ENCODE measurements around the gene ELP6.
"Not testable (repeated sequence)": the region's sequence is repeated elsewhere in the genome, so short reads cannot be mapped to it uniquely, and the experiment has no call there.

ELP6 gene

DNA sequence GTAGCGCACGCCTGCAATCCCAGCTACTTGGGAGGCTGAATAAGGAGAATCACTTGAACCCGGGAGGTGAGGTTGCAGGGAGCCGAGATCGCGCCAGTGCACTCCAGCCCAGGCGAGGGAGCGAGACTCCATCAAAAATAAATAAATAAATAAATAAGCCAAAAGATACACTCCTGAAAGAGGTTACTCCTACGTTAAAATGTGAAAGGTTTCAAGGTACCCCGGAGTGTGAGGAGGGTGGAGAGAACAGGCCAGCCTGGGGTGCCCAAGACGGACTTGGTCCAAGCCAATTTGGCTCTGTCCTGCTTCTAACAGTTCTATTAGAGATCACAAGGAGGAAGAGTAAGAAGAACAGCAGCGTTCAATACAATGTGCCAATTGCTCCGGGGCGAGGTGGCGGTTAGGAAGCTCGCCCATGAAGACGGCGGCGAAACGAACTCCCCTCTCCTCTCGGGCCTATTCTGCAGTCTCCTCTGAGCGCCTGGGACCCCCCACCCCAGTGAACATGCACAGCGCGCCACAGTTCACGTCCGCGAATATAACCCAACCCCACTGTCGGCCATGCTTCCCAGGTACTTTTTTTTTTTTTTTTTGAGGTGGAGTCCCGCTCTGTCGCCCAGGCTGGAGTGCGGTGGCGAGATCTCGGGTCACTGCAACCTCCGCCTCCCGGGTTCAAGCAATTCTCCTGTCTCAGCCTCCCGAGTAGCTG is 942 bp downstream of the ELP6 start:
- DNase-seq (ENCODE audit: low spot score): peak; percentile 12

- not testable (repeated sequence) for DNase-seq (ENCODE audit: low spot score)
Measured at GRCh38 chr3:47505267-47505666, 8.2 kb downstream of the ELP6 start.

DNA sequence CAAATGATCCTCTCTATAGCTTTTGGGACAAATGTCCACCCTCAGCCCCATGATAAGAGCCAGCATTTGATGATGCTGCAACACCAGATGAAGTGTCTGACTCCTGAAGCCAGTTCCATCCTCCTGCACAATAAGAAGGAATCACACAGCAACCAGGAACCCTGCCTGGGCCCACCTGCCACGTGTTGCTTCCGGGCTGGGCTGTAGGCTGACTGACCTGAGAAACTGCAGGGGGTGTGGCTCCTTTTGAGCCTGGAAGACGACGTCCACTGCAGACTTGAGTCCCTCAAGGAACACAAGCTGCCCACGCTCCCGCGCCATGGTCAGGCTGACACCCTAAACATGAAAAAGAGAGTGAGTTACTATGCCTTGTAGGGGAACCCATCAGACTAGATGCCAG is 9.4 kb downstream of the ELP6 start:
- no peak for DNase-seq (ENCODE audit: low spot score)

- no peak for DNase-seq (ENCODE audit: low spot score)
Measured at GRCh38 chr3:47503033-47503432, 10.5 kb downstream of the ELP6 start.

DNA sequence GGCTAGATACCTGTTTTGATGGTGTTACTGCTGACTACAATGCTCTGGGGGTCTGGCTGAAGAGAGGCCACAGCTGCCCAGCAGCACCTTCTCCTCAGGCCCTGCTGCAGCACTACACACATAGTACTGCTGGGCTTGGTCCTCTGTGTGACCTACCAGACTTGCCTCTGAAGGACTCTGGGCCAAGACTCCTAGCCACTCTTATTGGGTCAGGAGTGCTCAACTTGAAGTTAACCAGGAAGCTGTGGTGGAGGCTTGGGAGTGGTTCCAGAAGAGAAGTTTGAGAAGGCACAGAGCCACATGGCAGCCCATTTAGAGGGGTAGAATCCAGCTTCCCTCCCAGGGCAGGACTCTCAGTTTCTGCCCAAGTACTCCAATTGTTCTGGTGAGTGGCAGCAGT is 16.6 kb downstream of the ELP6 start:
- DNase-seq (ENCODE audit: low spot score): no peak

DNA sequence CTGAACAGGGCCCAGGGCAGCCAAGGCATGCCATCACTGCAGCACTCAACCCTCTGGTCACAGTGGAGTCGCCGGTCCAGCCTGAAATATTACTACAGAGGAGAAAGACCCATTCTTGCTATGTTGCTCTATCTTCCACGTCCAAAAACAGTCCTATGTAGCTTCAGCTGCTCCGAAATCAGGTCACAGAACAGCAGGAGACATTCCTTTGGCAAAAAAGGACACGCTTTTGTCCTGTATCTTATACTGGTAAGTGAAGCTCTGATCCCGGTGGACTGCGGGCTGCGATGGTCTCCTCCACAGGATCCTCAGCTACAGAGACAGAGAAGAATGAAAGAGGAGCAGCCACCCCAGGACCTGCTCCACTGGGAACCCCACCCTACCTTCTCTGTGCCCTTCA is 17.6 kb downstream of the ELP6 start:
- DNase-seq (ENCODE audit: low spot score): no peak

DNA sequence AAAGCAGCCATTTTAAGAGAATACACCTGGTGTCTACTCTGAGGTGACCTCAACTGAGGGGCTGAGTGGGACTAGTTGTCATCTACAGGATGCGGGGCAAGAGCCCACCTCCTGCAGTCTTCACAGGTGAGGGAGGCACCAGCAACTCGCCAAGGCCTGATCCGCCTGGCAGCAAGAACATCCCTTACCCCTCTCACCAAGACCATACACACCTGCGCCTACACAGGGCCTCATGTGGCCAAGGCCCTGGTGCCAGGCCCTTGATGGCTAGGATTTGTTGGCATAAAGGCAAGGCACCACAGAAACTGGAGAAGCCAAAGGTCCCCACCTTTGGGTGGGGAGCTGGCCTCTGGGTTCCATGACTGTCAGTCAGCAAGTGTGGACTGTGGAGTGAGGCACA is 18.4 kb downstream of the ELP6 start:
- no peak for DNase-seq (ENCODE audit: low spot score)

DNA sequence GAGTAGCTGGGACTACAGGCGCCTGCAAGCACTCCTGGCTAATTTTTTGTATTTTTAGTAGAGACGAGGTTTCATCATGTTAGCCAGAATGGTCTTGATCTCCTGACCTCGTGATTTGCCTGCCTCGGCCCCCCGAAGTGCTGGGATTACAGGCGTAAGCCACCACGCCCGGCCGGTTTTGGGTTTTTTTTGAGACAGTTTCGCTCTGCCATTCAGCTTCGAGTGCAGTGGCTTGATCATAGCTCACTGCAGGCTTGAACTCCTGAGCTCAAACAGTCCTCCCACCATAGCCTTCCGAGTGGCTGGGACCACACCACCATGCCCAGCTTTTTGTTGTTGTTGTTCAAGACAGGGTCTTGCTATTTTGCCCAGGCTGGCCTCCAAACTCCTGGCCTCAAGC is 21.7 kb downstream of the ELP6 start:
- DNase-seq (ENCODE audit: low spot score): no peak

DNA sequence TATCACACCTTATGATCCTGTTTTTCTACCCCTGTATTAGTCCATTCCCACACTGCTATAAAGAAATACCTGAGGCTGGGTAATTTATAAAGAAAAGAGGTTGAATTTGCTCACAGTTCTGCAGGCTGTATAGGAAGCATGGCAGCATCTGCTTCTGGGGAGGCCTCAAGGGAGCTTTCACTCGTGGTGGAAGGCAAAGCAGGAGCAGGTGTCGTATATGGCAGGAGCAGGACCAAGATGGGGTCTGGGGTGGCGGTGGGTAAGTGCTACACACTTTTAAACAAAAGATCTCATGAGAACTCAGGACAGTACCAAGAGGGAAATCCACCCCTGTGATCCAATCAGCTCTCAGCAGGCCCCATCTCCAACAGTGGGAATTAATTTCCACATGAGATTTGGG is 22.3 kb downstream of the ELP6 start:
- DNase-seq (ENCODE audit: low spot score): no peak

GRCh38 chr3:47487265-47487664 is 26.2 kb downstream of the ELP6 start:
- DNase-seq (ENCODE audit: low spot score): no peak

- DNase-seq (ENCODE audit: low spot score): no peak
Measured at GRCh38 chr3:47485812-47486211, 27.7 kb downstream of the ELP6 start.

DNA sequence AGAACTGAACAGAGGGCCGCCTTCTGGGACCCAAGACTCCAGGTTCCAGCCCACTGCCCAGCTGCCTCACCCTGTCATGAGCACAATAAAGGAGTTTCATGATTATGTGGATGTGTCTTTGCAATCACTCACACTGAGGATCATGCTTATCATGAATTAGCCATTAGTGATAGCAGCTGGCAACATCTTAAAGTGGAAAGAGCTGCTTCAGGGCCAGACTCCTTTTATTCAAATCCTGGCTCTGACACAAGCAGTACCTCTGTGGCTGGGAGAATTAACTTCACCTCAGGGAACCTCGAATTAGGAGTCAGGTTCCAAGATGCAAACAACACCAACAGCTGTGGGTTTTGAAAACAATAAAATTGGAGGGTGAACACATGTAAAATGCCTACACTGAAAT is 31.1 kb downstream of the ELP6 start:
- no peak for DNase-seq (ENCODE audit: low spot score)

- not testable (repeated sequence) for DNase-seq (ENCODE audit: low spot score)
Measured at GRCh38 chr3:47481763-47482162, 31.7 kb downstream of the ELP6 start.

GRCh38 chr3:47480267-47480666 is 33.2 kb downstream of the ELP6 start:
- DNase-seq (ENCODE audit: low spot score): not testable (repeated sequence)

DNA sequence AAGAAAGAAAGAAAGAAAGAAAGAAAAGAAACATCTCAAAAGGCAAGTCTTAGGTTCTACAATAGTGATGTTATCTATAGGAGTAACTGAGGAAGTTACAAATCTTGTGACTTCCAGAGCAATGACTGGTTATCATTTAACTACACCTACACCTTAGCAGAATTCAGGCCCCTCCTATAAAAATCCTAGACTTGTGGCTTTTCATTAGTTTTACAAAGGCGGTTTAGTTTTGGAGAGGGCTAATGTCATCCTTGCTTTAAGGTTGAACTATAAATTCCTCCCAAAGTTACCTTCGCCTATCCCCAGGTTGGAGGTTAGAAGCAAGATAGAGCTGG is 33.7 kb downstream of the ELP6 start:
- DNase-seq (ENCODE audit: low spot score): no peak

- DNase-seq (ENCODE audit: low spot score): no peak
Measured at GRCh38 chr3:47478022-47478421, 35.5 kb downstream of the ELP6 start.

DNA sequence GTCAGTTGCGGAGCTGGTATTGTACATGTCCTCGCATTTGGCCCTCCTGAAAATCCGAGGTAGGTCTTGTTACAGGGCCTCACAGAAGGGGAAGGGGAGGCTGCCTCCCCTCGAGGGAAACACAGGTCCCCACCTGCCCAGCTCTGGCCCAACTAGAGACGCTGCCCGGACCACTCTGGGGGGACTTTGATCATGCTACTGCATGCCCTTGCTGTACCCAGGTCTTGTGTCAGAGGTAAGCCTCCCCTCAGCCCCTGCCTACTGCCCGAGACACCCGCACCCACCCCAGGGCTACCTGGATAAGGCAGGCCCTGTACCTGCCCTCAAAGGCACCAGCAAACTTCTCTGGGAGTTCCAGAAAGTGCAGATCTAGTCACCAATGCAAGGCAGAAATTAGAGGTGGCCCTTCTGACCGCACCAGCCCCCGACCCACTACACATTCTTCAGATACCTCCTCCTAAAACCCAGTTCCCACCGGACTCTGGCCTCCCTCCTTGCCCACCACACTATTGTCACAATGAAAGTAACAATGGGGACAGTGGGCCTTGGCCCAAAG is 36.8 kb downstream of the ELP6 start:
- DNase-seq (ENCODE audit: low spot score): no peak

DNA sequence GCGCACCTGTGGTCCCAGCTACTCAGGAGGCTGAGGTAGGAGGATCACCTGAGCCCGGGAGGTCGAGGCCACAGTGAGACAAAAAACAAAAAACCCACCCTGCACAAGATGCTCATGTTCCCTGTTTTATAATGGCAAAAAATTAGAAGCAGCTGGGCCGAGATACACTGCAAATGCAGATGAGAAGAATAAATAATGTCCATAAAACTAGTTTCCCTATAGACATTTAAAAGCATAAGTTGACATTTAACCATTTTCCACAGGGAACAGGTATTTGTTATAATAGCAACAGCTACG is 37.2 kb downstream of the ELP6 start:
- DNase-seq (ENCODE audit: low spot score): no peak

DNA sequence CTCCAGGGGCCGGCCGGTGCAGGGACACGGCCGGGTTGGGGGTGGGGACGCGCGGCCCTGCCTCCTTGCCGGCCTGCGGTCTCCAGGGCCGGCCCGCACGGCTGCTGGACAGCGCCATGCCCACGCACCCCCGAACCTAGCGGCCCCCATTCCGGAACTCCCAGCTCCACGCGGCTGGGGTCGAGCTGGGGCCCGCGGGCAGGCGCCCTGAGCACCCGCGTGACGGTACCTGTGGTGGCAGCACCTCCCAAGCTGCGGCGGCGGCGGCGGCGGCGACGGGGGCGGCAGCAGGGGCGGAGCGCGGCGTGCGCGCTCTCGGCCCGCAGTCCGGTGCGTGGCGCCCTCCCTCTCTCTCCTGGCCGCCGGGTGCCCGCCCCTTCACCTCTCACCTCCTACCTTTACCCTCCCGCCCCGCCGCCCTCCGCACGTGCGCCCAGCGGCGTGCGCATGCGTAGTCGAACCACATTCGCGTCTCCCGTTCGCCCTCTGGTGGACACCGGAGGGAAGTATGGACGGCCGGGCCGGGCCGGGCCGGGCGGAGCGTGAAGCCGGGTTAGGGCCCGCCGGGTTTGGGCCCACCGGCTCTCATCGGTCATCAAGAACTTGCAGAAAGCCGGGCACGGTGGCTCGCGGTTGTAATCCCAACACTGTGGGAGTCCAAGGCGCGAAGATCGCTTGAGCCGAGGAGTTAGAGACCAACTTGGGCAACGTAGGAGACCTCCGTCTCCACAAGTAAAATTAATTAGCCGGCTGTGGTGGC is 37.8 kb downstream of the ELP6 start, which contains the start of gene SCAP:
Gene SCAP, minus strand, starts transcription at position 372 of the 760 bp plus-strand sequence. CDS start 32,948 bp downstream, outside the sequence.
- peak; percentile 95 for DNase-seq (ENCODE audit: low spot score)

GRCh38 chr3:47475029-47475569 is 38.4 kb downstream of the ELP6 start:
- no peak for DNase-seq (ENCODE audit: low spot score)

GRCh38 chr3:47473391-47473790 is 40.1 kb downstream of the ELP6 start:
- no peak for DNase-seq (ENCODE audit: low spot score)

DNA sequence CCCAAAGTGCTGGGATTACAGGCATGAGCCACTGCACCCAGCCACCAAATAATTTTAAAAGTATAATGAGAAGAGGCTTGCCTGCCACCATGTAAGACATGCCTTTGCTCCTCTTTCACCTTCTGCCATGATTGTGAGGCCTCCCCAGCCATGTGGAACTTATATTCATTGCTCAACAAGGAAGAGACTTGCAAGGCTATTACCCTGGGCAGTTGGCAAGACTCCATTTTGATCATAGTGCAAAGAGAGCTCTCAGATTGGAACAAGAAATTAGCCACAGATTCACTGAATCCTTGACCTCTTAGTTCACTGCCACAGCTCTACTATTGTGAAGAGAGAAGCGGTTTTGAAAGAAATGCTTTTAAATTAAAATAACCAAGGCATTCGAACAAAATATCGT is 43.9 kb downstream of the ELP6 start:
- DNase-seq (ENCODE audit: low spot score): no peak

DNA sequence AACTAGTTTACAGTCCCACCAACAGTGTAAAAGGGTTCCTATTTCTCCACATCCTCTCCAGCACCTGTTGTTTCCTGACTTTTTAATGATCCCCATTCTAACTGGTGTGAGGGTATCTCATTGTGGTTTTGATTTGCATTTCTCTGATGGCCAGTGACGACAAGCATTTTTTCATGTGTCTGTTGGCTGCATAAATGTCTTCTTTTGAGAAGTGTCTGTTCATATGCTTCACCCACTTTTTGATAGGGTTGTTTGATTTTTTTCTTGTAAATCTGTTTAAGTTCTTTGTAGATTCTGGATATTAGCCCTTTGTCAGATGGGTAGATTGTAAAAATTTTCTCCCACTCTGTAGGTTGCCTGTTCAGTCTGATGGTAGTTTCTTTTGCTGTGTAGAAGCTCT is 45.2 kb downstream of the ELP6 start:
- not testable (repeated sequence) for DNase-seq (ENCODE audit: low spot score)

All from CD4-positive, alpha-beta T cell treated with Interleukin-6 at 100 ng/mL for 8 hours (primary cell).